GM19328 (cell line): ENCODE measurements around the gene MAGI1.
"Not testable (repeated sequence)": the region's sequence is repeated elsewhere in the genome, so short reads cannot be mapped to it uniquely, and the experiment has no call there.

Experiments used
- ATAC-seq: cut with Tn5 transposase; IDR thresholded peaks from one replicate; pipeline ENCODE4 v1.9.1; 2021; ENCODE audit warnings: mild to moderate bottlenecking, moderate library complexity; ENCODE audit not compliant: unreplicated experiment

MAGI1 gene

DNA sequence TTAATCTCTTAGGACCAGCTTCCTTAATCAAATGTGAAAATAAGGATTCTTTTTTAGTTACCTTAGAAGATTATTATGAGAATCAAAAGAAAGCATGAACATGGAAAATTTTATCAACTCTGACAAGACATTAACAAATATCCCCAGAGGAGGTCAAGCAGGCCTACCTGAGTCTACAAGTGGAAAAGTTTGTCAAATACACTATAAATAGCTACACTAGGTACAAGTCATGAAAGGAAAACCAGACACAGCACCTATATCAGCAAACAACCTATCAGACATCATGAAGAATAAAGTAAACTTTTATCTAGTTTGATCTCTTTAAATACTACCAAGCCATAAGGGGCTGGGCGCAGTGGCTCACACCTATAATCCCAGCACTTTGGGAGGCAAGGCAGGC, 126.1 kb downstream of the MAGI1 start:
- no peak for ATAC-seq

DNA sequence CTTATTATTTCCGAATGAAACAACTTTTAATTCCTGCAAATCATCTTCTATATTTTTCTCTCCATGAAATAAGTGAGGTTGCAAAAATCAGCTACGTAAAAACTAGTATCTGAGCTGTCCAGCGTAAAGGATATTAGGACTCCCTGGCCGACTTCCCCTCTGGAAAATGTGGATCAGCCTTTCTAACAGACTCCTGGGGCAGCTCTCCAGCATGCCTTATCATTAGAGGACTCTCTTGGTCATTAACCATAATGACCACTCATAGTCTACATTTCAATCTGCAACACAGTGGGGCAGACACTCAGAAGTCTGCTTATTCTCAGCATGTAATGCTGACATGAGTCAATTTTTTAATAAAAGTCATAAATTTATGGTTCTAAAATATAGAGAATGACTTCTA, 130.1 kb downstream of the MAGI1 start:
- no peak for ATAC-seq

DNA sequence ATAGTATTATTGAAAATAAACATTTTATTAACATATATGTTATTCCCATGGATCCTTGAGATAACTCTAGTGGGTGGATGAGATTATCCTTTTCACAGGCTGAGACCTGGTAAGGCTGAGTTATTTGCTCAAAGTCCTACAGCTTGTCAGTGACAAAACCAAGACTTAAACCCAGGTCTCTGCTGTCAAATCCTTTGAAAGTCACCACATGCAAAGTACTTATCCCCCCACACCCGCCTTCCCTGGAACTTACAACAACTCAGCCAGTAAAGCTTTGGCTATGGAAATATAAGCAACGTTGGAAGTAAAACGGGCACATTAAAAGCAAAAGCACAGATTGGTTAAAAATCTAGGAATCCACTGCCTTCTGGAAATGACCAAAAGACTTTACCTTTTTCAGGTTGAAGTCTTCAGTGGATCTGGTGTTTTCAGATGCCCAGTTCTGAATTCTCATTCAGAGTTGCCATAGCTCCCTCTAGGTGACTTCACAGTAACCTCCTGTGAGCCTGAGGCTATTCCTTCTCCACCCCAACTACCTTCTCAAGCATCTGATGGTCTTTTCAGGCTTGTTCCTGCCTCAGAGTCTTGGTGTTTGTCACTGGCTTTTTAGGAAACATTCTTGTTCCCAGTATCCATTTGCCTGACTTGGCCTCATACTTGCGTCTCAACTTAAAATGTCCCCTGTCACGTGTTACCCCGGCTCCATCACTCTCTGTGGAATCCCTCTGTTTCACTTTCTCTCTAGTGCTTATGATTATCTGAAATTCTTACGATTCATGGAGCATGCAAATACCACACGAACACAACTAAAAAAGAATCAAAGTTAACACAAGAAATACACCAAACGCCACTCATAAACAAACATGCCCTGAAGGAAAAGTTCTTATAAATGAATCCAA, 131.2 kb downstream of the MAGI1 start:
- no peak for ATAC-seq

DNA sequence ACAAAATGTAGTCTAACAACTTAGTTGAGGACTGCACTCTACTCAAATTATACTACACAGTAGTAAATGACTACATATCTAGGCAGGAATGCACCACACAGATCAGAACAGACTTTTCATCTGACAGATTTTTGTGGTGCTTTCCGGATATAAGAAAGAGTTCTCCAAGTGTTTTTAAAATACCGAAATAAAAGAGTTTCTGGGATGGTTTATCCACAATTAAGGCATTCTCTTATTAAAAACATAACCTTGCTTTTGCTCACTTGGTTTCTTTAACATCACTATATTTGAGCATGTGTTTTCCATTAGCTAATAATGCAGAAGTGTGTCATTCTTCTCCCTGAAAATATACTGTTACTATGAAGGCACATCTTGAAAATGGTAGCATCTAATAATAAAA, 132.9 kb downstream of the MAGI1 start:
- ATAC-seq = no peak

DNA sequence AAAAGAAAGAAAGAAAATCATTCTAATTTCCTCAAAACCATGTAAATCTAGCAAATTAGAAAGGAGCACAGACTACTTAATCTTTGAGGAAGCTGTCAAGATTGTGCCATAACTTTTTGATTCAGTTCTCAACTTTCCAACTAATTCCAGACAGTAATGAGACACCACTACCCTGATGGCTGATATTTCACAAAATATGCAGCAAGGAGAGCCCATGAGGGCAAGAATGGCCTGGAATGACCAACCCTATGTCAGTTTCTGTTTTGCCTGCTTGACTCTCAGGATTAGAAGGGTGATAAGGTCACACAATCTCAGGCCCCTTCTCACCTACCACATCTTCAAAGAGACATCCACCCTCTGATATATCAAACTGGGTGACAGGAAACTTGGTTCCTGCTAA, 134.7 kb downstream of the MAGI1 start:
- ATAC-seq = no peak

DNA sequence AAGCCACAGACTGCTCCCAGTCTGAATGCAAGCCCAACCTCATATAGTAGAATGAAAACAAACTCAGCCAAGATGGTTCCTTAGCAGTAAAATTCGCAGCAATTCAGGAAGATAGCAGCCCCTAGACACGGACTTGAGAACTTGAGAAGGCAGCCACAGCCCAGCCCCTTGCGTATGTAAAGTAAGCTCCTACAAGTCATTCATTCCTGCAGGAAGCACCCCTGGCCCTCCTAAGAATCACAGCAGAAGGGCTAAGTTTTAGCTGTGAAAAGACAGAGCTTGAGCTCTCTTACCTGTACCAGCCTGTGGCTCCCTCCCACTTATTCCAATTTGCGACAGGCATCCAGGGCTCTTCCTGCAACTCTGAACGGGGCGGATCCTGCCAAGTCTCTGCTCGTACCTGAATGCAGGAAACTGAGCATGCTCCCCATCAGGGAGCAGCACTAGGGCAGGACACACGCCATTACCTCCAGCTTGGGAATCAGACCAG, 136.4 kb downstream of the MAGI1 start:
- no peak for ATAC-seq

DNA sequence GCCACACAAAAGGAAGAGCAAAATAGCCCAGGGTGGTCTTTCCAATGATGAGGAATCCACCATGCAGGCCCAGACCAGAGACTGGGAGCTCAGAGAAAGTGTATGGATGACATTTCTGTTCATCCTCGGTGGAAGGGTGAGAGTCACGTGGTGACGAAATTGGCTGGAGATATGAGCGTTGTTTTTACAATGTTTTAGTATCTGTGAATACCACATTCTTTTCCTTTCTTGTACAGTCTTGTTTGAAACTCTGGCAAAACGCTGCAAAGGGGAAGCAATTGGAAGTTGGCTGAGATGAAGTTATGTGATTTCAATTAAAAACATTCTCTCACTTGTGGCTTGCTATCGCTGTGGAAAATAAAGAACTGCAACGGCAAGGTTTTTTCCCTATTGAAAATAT, 137.5 kb downstream of the MAGI1 start:
- no peak for ATAC-seq

DNA sequence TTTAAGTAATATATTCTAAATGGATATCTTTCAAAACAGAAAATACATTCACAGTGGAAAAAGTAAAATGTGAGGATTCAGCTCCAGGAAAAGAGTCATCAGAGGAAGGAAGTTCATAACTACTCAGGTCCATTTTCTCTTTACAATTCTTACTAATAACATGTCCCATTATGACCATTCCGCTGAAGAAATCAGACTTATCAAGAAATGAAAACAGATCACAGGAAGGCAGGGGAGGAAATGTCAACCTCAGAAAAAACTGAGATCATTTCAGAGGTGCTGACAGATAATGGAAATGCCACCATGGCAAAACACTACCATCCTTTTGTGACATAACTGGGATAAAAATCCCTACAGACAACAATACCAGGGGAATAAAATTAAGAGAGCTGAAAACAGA, 139.5 kb downstream of the MAGI1 start:
- no peak for ATAC-seq

DNA sequence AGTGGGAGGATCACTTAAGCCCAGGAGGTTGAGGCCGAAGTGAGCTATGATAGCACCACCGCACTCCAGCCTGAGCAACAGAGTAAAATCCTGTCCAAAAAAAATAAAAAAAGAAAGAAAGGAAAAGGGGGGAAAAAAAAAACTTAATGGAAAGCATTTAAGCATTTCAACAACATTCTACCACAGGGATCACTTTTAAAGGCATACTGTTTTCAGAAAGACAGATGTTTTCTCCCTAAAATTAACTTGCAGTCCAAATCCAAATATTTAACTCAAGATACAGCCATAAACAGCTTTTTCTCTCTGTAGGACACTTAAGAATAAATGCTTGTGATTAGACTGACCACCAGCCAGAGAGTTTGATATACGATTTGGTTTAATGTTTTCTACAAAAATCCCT, 141.0 kb downstream of the MAGI1 start:
- ATAC-seq = no peak

DNA sequence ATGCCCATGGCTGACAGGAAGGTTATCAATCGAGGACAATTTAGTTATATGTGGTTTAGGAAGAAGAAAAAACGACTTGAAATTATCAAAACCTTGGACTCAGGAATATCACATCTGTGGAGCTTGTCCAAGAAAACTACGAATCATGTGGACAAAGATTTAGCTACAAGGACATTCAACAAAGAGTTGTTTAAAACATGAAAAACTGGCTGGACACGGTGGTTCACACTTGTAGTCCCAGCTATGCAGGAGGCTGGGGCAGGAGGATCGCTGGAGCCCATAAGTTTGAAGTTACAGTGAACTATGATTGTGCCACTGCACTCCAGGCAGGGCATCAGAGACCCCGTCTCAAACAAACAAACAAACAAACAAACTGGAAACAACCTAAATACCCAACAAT, 142.4 kb downstream of the MAGI1 start:
- no peak for ATAC-seq

DNA sequence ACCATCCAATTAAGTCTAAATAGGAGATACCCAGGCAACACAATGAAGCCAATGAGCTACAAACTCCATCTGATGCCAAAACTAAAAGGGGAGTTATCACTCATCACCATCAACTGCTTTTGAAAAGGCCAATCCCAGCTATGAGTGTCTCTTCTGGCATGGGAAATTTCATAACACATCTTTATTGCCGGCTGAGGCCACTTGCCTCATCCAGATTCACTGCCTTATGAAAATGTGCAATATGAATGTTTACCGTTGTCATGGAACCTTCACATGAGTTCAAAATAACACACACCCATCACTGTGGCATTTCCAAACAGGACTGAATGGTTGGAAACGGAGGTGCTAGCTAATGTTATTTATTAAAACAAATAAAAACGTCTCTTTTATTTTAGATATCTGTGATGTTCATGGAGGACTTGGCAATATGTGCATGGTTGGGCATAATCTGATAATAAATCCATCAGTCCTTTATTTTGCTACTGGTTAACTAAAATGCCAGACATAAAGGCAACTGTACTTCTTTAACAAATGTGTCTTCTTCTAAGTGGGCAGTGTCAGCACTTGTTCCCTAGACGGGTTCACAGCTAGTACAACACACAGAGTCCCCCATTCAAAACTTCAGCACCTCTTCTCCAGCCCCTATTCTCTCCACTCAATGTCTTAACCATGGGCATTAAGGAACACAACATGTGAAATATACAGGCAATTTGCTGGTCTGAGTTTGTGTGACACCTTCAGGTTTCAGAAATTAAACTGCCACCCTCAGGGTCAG, 143.9 kb downstream of the MAGI1 start:
- no peak for ATAC-seq

DNA sequence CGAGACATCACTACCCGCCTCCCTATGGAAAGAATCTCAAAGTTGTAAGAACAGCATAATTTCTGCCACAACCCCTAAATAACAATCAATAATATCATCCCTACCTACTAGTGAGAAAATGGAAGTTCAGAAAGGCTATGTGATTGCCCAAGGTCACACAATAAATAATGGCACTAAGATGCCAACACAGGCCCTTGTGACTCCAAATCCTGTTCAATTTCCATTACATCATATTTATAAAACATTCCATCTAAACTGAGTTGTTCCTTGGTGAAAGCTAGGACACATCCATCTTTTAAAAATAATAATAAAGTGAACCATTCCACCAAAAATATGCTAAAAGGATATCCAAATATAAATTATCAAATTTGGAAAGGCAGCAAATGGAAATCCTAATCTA, 144.6 kb downstream of the MAGI1 start:
- no peak for ATAC-seq

DNA sequence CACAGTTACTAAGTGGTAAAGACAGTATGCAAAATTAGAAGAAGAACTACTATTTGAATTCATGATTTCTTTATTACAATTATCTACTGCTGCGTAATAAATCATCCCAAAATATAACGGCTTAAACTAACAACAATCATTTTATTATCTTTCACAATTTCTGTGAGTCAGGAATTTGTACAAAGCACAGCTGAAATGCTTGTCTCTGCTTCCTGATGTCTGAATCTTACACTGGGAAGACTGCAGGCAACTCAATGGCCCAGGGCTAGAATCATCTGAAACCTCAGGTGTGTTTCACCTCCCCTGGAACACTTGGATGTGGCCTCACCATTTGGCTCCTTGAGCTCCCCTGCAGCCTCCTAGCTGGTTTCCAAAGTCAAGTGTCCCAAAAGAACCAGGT, 145.1 kb downstream of the MAGI1 start:
- no peak for ATAC-seq

DNA sequence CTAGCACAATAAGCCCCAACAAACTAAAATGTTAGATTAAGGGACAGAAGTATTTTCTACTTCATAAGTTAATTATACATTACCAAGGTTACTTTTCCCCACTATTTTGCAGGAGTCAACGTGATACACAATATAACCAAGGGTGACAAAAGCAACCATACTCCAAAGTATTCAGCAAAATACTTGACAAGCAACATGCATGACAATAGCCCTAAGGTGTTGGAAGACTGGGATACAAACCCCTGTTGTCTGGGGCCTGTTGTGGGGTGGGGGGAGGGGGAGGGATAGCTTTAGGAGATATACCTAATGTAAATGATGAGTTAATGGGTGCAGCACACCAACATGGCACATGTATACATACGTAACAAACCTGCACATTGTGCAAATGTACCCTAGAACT, 147.2 kb downstream of the MAGI1 start:
- not testable (repeated sequence) for ATAC-seq

DNA sequence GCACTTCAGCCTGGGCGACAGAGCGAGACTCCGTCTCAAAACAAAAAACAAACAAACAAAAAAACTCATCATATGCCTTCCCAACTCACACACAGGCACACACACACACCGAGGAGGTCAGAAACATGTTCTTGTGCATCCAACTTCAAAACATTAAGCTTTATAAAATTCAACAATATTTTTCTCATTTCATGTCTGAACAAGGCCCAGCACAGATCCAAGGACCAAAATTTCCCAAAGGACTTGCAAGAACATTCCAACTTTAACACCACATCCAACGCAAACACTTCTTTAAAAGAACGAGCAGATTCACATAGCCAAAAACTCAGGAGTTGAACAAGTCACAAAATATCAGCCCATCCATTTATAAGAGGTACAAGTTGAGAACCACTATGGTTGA, 148.4 kb downstream of the MAGI1 start:
- no peak for ATAC-seq

DNA sequence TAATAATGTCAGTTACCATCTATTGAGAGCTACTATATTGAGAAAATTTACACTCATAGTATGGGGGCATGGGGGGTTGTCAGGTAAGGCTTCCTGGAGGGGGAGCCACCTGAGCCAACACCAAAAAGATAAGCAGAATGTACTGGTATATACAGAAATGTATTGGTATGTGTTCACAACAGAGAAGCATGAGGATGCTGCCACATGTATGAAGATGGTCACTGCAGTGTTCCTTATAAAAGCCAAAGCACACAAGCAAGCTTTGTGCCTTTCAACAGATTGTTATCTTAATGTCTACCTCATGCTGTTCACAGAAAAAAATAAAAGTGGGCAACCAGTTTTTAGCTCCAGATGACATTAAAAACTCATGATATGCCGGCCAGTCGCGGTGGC, 149.0 kb downstream of the MAGI1 start:
- ATAC-seq = no peak

DNA sequence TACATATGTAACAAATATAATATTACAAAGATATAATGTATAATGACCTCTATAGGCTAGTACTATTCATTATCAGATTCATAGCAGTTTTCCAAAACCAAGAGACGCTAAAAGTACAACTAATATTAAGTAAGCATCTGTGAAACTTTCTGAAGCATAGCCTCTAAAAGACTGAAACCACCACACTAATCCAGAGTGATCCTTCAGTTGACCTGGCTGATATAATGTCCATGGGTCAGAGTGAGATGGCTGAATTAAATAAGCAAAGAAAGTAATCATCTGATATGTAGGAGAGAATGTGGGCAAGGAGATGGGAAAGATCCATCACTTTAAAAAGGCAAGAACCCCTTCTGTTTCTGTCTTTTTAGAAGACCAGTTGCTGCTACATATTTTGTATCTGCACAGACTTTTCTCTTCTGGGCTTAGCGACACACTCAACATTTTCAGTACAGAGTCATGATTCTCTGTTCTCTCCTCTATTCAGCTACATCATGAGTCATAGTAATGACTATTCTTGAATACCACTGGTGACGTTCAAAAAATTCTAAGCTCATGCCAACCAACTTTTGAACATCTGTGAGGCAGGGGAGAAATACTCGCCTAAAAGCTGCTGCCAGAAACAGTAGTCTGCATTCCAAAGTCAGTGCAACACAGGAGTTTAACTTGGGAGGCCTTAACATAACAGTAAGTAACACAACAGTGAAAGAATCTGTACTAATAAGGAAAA, 149.6 kb downstream of the MAGI1 start:
- ATAC-seq = no peak

DNA sequence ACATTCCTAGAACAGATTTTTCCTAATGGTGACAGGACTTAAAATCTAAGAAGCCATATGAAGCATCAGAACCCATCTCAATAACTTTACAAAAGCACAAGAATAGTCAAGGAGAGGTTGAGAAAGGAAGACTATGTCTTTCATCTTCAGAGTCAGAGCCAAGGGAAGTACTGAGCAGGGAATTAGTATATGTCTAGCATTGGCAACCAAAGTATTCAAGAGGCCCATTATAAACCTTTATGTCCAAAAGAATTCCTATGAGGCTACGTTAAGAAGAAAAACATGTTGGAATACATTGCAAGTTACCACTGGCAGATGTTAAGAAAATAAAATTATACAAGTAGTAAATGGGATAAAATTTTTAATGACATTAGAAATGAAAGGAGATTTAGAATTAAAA, 150.5 kb downstream of the MAGI1 start:
- ATAC-seq = no peak

DNA sequence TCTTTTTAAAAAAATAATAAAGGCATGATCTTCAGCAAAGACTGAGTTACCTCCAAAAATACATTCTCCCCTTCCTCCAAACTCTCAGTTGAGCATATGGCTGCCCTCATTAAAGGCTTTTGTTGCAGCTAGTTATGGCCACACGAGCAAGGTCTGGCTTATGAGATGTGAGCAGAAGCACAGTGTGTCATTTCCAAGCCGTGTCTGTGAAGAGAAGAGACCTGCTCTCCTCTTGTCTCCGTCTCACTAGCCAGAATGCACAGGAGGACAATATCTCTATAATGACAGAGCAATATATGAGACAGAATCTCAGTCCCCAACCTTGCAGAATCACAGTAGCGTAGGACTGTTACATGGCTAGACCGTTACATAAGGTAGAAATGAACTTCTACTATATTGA, 152.3 kb downstream of the MAGI1 start:
- ATAC-seq = no peak

DNA sequence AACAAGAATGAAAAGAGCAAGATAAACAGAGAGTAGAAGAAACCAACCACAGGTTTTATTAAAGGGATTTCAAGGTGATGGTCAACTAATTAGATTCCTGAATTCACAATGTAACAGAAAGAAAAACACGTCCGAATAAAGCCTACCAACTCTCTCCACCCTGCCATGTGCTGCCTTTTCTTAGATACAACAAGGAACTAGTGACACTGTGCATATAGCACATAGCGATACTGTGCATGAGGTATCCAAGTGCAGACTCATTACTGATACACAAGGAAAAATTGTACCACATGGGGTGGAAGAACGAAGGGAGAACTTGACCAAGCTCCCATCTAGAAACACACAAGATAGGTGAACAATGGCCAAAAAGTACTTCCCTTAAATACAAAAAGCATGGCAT, 154.6 kb downstream of the MAGI1 start:
- no peak for ATAC-seq

DNA sequence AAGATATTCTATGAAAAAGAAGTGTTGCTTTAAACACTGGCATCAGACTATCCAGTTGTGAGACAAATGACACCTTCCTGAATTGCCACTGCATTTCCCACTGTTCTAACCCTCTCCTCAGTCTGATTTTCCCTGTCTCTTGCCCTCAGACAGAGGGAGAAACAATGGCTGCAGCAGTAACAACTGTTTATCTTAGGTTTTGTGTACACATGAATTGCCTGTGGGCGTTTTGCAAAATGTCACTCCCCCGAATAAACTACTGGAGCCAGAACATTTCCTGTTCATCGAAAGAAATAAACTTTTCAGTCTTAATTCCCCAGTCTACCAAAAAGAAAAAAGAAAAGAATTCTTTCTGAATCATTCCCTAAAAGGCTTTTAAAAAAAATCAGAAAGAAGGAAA, 155.1 kb downstream of the MAGI1 start:
- ATAC-seq = no peak

DNA sequence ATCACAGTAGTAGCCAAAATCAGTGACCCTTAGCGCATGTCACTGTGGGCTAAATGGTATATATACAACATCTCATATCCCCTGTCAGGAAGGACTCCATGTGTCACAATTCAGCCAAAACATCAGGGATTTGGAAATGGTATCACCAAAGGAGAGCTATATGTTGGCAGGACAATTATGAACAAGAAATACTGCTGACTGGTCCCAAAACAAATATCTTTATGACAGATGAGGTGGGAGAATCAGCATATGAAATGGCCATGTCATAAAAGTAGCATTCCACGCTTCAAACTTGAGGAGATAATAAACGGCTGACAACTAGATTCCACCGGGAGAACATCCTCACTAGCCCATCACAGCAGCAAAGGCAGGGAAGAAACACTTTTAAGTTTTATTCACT, 158.4 kb downstream of the MAGI1 start:
- ATAC-seq = no peak
